HEK293 (cell line): Measurements from ENCODE around the gene YDJC.

Experiments
- BCL6B ChIP-seq: fragments of 450-650 bp; formaldehyde crosslinking; IDR thresholded peaks from 2 replicates; pipeline ENCODE4 v1.5.1; 2017; ENCODE audit warnings: missing biosample characterization, missing genetic modification characterization
- ELK4 ChIP-seq: IDR thresholded peaks from 2 replicates; pipeline ENCODE4 v1.6.1; 2011; ENCODE audit warnings: mild to moderate bottlenecking, low read depth, low read length, borderline replicate concordance
- KLF1 ChIP-seq: fragments of 450-650 bp; formaldehyde crosslinking; IDR thresholded peaks from 2 replicates; pipeline ENCODE4 v1.5.1; 2016; ENCODE audit warnings: missing biosample characterization, missing genetic modification characterization
- OSR2 ChIP-seq: fragments of 450-650 bp; formaldehyde crosslinking; IDR thresholded peaks from 2 replicates; pipeline ENCODE4 v1.5.1; 2016; ENCODE audit warnings: missing biosample characterization, missing genetic modification characterization
- PRDM2 ChIP-seq: fragments of 450-650 bp; formaldehyde crosslinking; IDR thresholded peaks from 2 replicates; pipeline ENCODE4 v1.5.1; 2016; ENCODE audit warnings: missing biosample characterization, missing genetic modification characterization, borderline replicate concordance
- TCF7L2 ChIP-seq: IDR thresholded peaks from 2 replicates; pipeline ENCODE4 v1.6.1; 2011; ENCODE audit warnings: low read depth, mild to moderate bottlenecking, inconsistent platforms, low read length, moderate library complexity, borderline replicate concordance
- ZBTB1 ChIP-seq: fragments of 450-650 bp; formaldehyde crosslinking; IDR thresholded peaks from 2 replicates; pipeline ENCODE4 v1.5.1; 2016; ENCODE audit warnings: missing biosample characterization, missing genetic modification characterization
- ZBTB10 ChIP-seq: fragments of 450-650 bp; formaldehyde crosslinking; IDR thresholded peaks from 2 replicates; pipeline ENCODE4 v1.5.1; 2016; ENCODE audit warnings: missing biosample characterization, missing genetic modification characterization
- ZBTB17 ChIP-seq: fragments of 450-650 bp; formaldehyde crosslinking; IDR thresholded peaks from 2 replicates; pipeline ENCODE4 v1.5.1; 2016; ENCODE audit warnings: missing biosample characterization, missing genetic modification characterization
- ZBTB8A ChIP-seq: fragments of 450-650 bp; formaldehyde crosslinking; IDR thresholded peaks from 2 replicates; pipeline ENCODE4 v1.5.1; 2016; ENCODE audit warnings: missing biosample characterization, missing genetic modification characterization
- ZNF121 ChIP-seq: fragments of 450-650 bp; formaldehyde crosslinking; IDR thresholded peaks from 2 replicates; pipeline ENCODE4 v1.5.1; 2016; ENCODE audit warnings: missing biosample characterization, missing genetic modification characterization
- ZNF132 ChIP-seq: fragments of 450-650 bp; formaldehyde crosslinking; IDR thresholded peaks from 2 replicates; pipeline ENCODE4 v1.5.1; 2017; ENCODE audit warnings: missing biosample characterization, missing genetic modification characterization, borderline replicate concordance
- ZNF133 ChIP-seq: fragments of 450-650 bp; formaldehyde crosslinking; IDR thresholded peaks from 2 replicates; pipeline ENCODE4 v1.5.1; 2016; ENCODE audit warnings: missing biosample characterization, missing genetic modification characterization
- ZNF184 ChIP-seq: fragments of 450-650 bp; IDR thresholded peaks from 2 replicates; pipeline ENCODE4 v1.5.1; 2018; ENCODE audit warnings: missing biosample characterization, mild to moderate bottlenecking, missing genetic modification characterization
- ZNF362 ChIP-seq: fragments of 450-650 bp; formaldehyde crosslinking; IDR thresholded peaks from 2 replicates; pipeline ENCODE4 v1.5.1; 2016; ENCODE audit warnings: missing biosample characterization, missing genetic modification characterization
- ZNF37A ChIP-seq: fragments of 450-650 bp; IDR thresholded peaks from 2 replicates; pipeline ENCODE4 v1.5.1; 2018; ENCODE audit warnings: missing biosample characterization, missing genetic modification characterization
- ZNF488 ChIP-seq: fragments of 450-650 bp; formaldehyde crosslinking; IDR thresholded peaks from 2 replicates; pipeline ENCODE4 v1.5.1; 2016; ENCODE audit warnings: missing biosample characterization, missing genetic modification characterization
- ZNF501 ChIP-seq: fragments of 450-650 bp; formaldehyde crosslinking; IDR thresholded peaks from 2 replicates; pipeline ENCODE4 v1.5.1; 2016; ENCODE audit warnings: missing biosample characterization, missing genetic modification characterization
- ZNF530 ChIP-seq: fragments of 450-650 bp; formaldehyde crosslinking; IDR thresholded peaks from 2 replicates; pipeline ENCODE4 v1.5.1; 2016; ENCODE audit warnings: low read depth, missing biosample characterization, missing genetic modification characterization
- ZNF560 ChIP-seq: fragments of 450-650 bp; formaldehyde crosslinking; IDR thresholded peaks from 2 replicates; pipeline ENCODE4 v1.5.1; 2017; ENCODE audit warnings: missing biosample characterization, missing genetic modification characterization, borderline replicate concordance
- ZNF621 ChIP-seq: fragments of 450-650 bp; formaldehyde crosslinking; IDR thresholded peaks from 2 replicates; pipeline ENCODE4 v1.5.1; 2017; ENCODE audit warnings: missing biosample characterization, missing genetic modification characterization
- ZNF654 ChIP-seq: fragments of 450-650 bp; formaldehyde crosslinking; IDR thresholded peaks from 2 replicates; pipeline ENCODE4 v1.5.1; 2016; ENCODE audit warnings: low read depth, missing biosample characterization, missing genetic modification characterization
- ZNF701 ChIP-seq: fragments of 450-650 bp; formaldehyde crosslinking; IDR thresholded peaks from 2 replicates; pipeline ENCODE4 v1.5.1; 2016; ENCODE audit warnings: missing biosample characterization, missing genetic modification characterization
- ZNF785 ChIP-seq: fragments of 450-650 bp; formaldehyde crosslinking; IDR thresholded peaks from 2 replicates; pipeline ENCODE4 v1.5.1; 2016; ENCODE audit warnings: missing biosample characterization, missing genetic modification characterization
- ZNF791 ChIP-seq: fragments of 450-650 bp; formaldehyde crosslinking; IDR thresholded peaks from 2 replicates; pipeline ENCODE4 v1.5.1; 2016; ENCODE audit warnings: missing biosample characterization, missing genetic modification characterization
- ZNF830 ChIP-seq: fragments of 450-650 bp; IDR thresholded peaks from 2 replicates; pipeline ENCODE4 v1.5.0; 2018; ENCODE audit warnings: missing biosample characterization, missing genetic modification characterization, low read depth, mild to moderate bottlenecking, moderate library complexity

Gene YDJC

GRCh38 chr22:21652547-21653545 is 23.0 kb upstream of the YDJC start (continued):
- TF ChIP-seq ELK4: no peak
- no peak for TF ChIP-seq ZNF184 (tag by site-specific recombination)
- no peak for TF ChIP-seq OSR2 (tag by site-specific recombination)
- peak; percentile 67 for TF ChIP-seq ZBTB8A (tag by site-specific recombination)
- TF ChIP-seq BCL6B (tag by site-specific recombination): no peak
- TF ChIP-seq PRDM2: no peak
- no peak for TF ChIP-seq ZNF133
- TF ChIP-seq ZNF785: no peak
- TF ChIP-seq ZNF530: no peak
- TF ChIP-seq ZNF654: no peak
- no peak for TF ChIP-seq ZNF488 (tag by site-specific recombination)
- TF ChIP-seq ZNF37A (tag by site-specific recombination): no peak
- TF ChIP-seq TCF7L2: no peak
- no peak for TF ChIP-seq ZNF701
- no peak for TF ChIP-seq ZNF132 (tag by site-specific recombination)
- TF ChIP-seq ZBTB10 (tag by site-specific recombination): 0 out of 2 replicates have a peak, but pooled peaks have one; percentile 2
- no peak for TF ChIP-seq ZNF791
- no peak for TF ChIP-seq ZBTB17 (tag by site-specific recombination)
- 0 out of 2 replicates have a peak, but pooled peaks have one; percentile 37 for TF ChIP-seq KLF1
- no peak for TF ChIP-seq ZBTB1 (tag by site-specific recombination)
- TF ChIP-seq ZNF121 (tag by site-specific recombination): no peak
- TF ChIP-seq ZNF621 (tag by site-specific recombination): no peak
- TF ChIP-seq ZNF362: no peak
- 0 out of 2 replicates have a peak, but pooled peaks have one; percentile 13 for TF ChIP-seq ZNF501 (tag by site-specific recombination)
- TF ChIP-seq ZNF560 (tag by site-specific recombination): no peak
- no peak for TF ChIP-seq ZNF830
